Fibroblast of skin of scalp (primary cell): ENCODE measurements around the gene RAB8B.

Source experiments
- DNase-seq: peaks from one replicate; pipeline ENCODE4 v3.0.0-alpha.2; 2013

RAB8B gene

DNA sequence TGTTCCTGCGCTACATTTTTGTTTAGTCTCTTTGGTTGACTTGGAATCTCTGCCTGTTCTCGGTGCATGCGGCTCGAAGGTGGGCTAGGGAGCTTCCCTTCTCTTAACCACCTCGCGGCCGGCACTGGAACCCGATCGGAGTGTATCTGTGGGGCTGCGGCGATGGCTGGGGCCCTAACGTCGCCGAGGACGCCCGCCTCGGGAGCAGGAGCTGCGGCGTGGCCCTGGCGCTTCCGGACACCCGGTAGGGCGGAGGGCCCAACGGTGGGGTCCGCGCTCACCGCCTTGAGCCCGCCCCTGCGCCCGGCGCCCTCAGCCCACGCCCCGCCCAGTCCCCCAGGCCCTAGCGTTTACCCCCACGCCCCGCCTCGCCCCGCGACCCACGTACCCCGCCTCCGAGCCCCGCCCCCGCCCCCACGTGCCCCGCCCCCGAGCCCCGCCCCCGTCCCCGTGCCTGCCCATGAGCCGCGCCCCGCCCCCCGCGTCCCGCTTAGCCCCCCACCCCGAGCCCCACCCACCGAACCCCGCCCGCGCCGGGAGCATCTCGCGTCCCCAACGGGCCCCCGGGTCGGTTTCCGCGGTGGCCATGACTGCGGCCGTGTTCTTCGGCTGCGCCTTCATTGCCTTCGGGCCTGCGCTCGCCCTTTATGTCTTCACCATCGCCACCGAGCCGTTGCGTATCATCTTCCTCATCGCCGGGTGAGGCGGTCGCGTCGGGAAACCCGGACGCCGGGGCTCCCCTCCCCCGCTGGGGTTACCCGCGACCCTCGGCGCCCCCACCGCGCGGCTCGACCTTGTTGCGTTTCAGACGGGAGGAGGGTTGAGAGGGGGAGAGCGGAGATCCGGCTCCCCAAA, 87.9 kb downstream of the RAB8B start, which contains the start of gene APH1B:
Gene APH1B, plus strand, starts transcription at position 568 of the 855 bp plus-strand sequence. Its CDS starts 19 bp downstream, at position 587.
- DNase-seq: peak; percentile 77

DNA sequence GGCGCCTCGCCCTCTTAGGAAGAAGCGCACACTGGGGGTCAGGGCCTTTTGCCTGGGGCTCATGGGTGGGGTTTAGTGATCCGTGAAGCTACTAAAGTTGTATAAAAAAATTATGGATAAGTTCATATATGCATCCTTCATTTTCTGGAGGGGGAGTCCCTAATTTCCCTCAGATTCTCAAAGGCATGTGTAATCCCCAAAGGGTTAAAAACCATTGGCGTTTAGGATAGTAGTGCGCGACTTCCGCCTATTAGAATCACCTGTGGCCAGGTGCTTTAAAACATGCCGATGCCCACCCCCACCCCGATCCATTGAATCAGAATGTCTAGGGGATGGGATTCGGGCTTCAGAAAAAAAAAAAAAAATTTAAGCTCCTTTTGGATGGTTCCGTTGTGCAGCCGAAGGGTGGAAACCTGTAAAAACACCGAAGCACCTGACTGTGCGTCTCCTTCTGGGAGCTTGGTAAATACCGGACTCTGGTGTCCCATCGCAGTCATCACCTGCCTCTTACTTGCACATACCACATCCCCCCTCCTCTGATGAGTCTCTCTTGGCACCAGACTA, 88.6 kb downstream of the RAB8B start:
- DNase-seq: no peak

DNA sequence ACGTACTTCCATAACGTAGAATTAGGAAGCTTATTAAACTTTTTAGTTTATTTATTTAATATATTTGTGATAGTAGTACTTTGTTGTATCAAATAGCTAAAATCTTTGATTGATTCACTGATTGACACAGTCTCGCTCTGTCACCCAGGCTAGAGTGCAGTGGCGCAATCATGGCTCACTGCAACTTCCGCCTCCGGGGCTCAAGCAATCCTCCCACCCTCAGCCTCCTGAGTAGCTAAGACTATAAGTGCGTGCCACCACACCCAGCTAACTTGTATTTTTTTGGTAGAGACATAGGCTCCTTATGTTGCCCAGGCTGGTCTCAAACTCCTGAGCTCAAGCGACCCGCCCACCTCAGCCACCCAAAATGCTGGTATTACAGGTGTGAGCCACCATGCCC, 93.7 kb downstream of the RAB8B start:
- no peak for DNase-seq

DNA sequence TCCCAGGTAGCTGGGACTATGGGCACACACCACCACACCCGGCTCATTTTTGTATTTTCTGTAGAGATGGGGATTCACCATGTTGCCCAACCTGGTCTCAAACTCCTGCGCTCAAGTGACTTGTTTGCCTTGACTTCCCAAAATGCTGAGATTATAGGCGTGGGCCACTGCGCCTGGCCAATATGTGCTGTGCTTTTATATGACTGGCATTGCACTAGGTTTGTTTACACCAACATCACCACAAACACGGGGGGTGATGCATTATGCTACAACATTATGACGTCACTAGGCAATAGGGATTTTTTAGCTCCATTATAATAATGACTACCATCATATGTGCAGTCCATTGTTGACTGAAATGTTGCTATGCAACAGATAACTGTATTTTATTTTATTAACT, 94.9 kb downstream of the RAB8B start:
- no peak for DNase-seq

DNA sequence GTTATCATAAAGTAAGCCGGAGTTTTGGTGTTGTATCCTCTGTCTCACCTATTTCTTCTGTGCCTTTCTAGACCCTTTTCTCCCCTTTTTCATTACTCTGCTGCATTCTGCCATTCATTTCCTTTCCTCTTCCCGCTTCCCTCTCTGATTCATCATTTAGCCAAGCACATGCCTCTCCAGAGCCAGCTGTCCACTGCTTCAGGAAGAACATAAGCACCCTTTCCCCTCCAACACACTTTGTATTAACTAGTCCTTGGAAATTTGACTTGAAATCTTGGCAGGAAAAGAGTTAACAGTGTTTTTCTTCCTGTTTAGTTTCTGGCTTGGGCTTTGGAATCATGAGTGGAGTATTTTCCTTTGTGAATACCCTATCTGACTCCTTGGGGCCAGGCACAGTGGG, 97.7 kb downstream of the RAB8B start:
- no peak for DNase-seq

DNA sequence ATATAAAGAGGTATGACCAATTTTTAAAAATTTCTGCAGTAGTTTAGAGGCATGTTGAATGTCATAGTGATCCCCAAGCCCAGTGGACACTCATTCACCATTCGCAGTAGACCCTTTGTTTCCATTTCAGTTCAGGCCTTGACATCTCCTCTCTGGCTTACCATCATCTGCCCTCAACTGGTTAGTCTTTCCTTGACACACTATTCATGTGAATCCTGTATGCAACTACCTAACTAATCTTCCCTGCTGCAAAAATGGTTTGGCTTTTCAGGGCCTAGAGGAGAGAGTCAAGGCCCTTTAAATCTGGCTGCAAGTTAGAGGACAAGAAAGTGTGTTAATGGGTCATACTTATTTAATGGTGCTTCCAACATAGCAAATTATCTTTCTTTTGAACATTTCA, 98.9 kb downstream of the RAB8B start:
- DNase-seq: no peak

DNA sequence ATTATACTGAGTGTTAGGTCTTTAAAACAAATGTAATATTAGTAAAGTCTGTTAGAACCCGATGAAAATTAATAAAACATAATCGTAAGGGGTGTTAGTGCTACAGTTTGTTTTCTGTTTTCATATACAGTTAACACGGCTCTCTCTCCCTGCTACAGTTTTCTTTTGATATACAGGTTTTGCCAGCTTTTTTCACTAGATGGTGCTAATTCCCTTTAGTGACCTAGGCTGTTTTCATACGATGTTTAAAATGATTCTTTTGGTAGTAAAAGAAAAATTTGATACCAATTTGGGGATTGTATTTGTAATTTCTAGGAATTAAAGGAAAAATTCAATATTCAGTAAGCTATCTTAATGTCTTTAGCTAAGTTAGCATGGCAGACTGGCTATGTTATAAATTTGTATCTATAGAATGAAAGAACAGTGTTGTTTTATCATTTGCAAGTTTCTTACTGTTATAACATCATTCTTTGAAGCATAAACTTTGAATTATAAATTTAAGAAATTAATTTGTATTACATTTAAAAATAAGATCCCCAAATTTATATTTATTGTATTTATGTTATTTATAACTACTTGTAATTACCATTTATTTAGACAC, 99.5 kb downstream of the RAB8B start:
- DNase-seq: peak; percentile 68

DNA sequence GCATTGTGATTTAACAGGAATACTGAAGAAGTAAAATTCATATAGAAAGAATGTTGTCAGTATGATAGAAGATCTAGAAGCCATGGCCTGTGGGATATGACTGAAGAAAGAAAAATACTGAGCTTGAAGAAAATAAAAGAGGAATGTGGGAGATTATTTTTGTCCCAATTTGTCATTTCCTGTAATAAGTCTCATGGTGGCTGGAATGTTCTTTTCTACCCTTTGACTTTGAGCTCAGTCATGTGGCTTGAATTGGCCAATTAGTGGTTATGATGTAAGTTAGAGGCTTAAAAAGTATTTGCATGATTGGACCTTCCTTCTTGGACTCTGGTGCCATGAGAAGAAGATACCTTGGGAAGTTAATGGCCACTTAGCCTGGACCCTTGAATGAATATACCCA, 102.1 kb downstream of the RAB8B start:
- DNase-seq: peak; percentile 96

DNA sequence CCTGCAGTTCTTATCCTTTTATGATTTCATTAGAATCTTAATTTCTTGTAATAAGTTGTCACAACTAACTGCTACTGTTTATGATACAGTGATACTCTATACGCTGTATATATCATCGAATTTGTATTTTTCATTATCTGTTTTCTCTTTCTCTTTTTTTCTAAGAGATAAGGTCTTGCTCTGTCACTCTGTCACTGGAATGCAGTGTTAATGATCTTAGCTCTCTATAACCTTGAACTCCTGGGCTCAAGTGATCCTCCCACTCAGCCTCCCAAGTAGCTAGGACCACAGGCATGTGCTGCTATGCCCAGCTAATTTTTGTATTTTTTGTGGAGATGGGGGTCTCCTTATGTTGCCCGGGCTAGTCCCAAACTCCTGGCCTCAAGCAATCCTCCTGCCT, 102.8 kb downstream of the RAB8B start:
- DNase-seq: no peak

DNA sequence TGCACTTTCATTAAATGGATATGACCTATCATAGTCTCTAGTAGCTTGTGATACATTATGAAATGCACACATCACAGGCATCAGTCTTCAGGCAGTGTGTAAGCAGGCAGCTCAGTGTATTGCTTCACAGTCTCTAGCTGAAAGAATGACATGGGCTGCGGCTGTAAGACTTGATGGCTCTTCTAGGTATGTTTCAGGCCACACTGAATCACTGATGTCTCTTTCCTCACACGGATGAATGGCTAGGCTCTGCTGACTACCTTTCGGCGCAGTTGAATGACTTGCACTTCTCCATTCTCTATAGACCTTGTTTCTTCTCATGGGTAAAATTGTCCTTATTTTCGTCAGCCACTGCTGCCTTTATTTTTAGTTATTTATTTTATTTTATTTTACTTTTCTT, 103.4 kb downstream of the RAB8B start:
- peak; percentile 42 for DNase-seq

DNA sequence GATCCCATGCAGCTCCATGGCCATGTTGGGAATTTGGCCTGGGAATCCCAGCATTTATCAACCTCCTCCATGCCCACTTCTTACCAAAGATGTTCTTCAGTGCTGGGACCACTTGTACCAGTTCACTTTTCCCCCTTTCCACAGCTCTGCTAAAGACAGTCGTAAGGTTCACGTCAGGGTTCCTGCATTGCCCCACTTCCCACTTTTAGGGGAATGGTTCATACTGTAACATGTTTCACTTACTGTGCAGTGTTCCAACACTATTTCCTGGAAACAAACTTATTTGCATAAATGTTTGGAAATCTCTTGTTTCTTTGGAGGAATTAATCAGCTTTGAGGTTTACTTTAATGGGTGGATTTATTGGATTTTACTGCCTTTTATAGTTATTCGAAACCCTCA, 105.0 kb downstream of the RAB8B start:
- no peak for DNase-seq

DNA sequence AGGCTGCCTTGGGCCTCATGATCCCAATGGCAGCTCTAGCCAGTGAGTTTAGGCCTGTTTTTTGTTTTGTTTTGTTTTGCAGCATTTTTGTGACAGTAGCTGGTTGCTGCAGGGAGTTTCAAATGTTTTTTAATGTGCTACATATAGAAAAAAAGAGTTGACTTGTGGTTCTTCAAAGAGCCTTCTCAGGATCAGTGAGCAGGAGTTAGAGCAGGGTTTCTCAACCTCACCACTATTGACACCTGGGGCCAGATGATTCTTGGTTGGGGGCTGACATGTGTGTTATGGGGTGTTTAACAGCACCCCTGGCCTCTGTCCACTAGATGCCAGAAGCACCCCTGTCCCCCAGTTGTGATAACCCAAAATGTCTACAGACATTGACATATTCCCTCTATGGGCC, 105.9 kb downstream of the RAB8B start:
- DNase-seq: no peak

DNA sequence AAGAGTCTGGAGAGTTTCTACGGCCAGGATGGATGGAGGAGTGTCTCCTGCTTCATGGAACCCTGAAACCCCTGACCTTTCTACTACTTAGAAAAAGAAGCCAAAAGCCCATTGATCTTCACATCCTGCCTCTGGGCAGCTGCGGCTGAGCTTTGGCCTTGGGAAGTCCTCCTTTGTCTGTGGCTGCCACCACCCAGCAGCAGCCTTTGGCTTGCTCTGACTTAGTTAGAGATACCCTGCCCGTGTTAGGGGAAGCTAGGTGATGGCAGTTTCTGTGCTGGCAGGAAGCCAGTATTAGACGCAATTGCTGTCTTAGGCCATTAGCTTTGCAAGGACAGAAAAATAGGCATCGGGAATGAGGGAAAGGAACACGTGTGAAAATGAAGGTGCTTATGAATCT, 106.8 kb downstream of the RAB8B start:
- no peak for DNase-seq

DNA sequence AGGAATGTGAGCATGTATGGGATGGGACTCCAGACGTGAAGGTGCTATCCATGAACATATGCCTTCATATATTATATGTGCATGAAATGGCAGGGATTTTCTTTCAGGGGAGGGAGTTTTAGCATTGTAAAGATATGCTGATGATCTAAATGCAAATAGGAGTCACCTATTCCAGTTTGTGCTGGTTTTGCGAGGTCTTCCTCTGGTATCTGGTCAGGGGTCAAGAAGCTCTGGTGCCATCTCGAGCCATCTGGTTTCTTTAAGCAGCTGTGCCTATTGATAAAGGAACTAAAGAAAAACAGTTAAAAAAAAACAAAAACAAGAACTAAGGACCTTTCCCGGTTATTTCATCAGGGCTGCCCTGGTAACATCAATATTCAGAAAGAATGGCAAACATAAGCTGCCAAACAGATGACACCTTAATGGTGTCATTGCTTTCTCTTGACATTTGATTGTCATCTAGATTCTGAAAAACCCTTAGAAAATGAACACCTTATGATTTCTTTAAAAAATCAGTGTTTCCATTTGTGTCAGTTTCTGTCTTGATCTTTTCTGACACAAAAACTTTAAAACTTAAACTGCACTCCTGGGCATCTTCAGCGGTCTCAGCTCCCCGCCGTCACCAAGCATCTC, 110.7 kb downstream of the RAB8B start:
- no peak for DNase-seq

DNA sequence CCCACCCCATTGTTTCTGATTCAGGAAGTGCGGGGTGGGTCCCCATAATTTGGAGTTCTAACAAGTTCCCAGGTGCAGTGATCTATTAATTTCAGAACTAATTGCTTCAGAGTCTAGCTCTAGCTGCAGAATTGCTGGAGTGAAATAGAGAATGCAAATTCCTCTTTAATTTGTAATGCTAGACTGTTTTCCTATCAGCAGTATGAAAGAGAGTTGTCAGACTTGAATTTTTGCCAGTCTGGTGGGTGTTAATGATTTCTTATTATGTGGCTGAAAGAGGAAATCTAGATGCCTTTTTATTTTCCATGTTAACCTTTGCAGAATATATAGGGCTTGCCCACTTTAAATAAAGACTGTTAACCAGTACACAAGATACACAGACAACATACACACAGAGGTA, 111.7 kb downstream of the RAB8B start:
- no peak for DNase-seq

DNA sequence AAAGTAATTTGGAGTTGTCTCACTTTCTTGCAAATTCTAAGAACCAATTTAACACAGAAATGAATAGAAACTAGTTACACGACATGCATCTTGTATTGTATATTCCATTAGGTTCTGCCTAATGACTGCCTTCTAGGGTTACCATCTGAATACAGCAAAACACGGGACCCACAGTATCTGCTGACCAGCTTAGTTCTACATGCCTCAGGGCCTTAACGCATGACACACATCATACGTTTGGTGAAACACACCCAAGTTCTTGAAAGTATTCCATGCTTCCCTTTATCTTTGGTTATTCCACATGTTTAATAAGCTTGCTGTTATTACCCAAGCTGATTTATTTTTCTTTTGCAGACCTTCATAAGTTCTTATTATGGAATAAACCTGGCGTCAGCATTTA, 115.9 kb downstream of the RAB8B start:
- DNase-seq: no peak

DNA sequence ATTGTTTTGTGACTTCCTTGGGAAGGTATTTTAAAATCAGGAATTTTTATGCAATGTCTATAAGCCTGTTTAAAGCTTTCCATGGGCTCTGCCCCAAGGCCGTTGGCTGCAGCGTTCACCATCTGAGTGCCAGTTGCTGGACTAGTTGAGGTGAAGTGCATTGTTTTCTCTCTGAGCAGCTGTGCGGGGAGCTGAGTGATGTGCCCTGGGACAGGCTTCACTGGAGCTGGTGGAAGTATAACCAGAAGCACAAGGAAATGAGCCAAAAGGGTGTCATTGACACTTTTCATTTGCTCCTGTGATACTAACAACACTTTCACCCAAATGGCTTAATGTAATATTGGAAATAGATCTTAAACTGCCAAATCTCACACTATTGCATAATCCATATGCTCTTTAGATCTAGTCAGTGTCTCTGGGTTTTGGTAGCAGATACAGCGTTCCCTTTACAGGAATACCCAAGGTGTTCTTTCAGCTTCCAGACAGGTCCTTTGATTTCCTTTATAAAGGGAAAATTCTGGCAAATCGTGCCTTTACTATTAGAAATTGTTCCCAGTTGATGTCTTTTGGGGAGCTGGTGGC, 117.2 kb downstream of the RAB8B start:
- DNase-seq: no peak

DNA sequence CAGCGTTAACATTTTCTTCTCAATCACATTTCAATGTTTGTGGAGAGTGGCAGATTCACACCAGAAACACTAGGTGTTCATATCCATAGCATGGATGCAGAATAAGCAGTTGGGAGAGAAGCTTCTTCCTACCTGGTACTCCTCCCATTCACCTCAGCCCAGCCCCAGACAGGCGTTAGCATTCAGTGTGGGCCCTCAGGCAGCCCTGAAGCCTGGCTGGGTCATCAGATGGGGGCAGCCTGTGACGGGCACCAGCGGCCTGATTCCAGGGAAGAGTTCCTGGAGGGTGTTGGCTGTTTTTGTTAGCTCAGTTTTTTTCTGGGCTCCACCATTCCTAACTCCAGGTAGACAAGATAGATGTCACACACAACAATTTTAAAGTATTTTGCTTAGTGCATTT, 119.1 kb downstream of the RAB8B start:
- no peak for DNase-seq

DNA sequence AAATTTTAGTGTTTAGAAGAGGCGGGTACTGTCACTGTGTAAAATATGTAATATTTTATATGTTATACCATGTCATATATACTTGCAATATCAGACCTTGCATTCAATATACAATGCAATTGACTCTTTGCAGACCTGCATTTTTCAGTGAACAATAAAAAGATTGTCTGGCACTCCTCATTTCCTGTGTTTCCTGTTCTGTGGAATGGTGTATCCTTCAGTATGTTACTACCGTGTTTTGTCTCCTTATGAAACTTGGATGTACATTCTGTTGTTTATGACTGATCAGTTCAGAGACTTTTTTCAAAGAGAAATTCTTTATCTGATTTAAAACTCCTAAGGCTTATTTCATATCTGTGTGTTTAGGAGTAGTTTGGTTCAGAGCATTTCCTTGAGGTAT, 119.5 kb downstream of the RAB8B start:
- no peak for DNase-seq

DNA sequence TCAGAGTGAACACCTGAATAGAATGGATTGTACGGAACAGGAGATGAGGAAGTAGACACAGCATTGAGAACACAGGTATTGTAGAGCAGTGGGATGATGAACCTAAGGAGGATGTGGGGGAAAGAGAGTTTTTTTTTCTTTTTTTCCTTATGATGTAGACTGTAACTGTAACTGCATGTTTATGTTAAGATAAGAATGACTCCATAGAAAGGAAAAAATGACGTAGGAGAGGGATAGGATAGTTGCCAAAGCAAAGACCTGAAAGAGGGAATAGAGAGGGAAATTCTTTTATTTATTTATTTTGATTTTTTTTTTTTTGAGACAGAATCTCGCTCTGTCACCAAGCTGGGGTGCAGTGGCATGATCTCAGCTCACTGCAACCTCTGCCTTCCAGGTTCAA, 121.2 kb downstream of the RAB8B start:
- DNase-seq: no peak

DNA sequence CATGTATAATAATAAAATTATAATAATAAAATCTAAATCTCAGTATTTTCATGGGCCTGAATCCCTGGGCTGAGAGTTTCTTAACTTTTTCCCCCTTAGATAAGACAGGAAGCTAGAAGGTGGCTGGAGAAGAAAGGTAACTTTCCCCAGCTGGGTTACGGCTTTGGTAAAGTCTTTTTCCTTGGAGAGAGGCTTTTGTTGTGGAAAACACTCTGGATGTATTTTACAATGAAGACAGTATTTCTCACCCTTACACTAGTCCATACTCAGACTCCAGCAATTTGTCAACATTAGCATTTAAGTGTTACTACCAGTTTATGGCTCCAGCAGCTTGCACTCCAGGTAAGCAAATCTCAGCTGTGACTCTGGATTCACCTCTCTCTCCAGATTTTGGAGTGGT, 122.9 kb downstream of the RAB8B start:
- DNase-seq: no peak

DNA sequence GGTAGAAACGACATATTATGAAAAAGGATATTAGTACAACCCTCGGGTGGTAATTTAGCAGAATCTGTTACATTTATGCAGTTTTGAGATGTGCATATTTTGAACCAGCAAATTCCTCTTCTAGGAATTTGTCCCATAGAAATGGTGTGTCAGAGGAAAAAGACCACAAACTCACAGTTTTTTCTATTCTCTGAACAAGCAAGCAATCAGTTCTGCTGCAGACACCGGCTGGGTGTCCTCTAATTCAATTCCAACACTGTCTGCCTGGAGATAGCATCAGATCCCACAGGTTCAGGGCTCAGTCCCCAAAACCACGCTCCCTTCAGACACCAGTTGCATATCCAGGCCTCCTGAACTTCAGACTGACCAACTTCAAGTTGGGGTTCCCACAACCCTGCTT, 124.4 kb downstream of the RAB8B start:
- no peak for DNase-seq

DNA sequence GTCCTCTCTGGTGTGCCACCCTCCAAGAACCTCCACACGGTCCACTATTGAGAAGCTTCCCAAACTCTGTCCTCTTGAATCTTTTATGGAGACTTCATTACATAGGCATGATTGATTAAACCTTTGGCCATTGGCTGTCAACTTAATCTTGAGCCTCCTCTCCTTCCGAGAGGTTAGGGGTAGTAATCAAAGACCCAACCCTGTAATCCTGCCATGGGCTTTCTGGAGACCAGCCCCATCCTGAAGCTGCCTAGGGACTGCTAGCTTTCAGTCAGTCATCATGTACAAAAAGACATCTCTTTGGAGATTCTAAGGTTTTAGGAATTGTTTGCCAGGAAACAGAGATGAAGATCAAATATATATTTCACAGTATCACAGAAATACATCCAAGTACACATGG, 125.0 kb downstream of the RAB8B start:
- no peak for DNase-seq
